CD4-positive, alpha-beta T cell treated with Interleukin-4 for 4 hours (primary cell): ENCODE results near the gene TPST1.
"Not testable (repeated sequence)": the region's sequence is repeated elsewhere in the genome, so short reads cannot be mapped to it uniquely, and the experiment has no call there.

Experiments used
- DNase-seq: peaks from one replicate; pipeline ENCODE4 v3.0.0-alpha.2; 2020

The TPST1 gene

DNA sequence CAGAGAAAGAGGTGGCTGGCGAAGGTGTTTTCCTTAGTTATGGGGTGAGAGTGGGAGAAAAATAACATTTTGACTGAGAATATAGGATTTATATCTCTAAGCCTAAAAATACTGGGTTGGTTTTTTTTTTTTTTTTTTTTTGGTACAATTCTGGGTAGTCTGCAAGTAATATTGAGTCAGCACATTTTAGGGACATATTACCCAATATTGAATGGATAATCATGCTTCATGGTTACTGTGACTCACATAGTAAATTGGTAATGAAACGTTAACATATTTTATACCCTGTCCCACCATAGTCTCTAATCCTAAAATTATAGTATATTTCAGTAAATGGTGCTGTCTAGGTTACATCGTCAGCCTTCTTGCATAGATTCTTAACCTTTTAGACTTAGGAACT lies 91.4 kb downstream of the TPST1 start:
- no peak for DNase-seq

DNA sequence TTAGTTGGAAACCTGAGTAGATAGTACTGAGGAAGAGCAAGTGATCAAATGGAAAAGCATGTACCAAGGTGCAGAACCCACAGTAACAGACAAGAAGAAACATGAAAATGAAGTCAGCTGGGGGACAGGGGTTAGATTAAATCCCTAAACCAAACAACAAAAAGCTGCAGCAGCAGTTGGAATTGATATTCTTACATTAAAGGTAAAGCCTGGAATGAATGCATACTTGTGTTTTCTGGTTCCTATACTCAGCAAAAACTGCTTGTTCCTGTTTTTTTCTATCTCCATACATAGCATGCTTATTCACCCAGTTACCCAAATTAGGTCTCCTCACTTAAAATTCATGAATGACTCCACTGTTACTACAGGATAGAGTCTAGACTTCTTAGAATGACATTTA lies 92.4 kb downstream of the TPST1 start:
- DNase-seq, result no peak

- DNase-seq, result no peak
Observed at GRCh38 chr7:66301249-66301648, 96.1 kb downstream of the TPST1 start.

DNA sequence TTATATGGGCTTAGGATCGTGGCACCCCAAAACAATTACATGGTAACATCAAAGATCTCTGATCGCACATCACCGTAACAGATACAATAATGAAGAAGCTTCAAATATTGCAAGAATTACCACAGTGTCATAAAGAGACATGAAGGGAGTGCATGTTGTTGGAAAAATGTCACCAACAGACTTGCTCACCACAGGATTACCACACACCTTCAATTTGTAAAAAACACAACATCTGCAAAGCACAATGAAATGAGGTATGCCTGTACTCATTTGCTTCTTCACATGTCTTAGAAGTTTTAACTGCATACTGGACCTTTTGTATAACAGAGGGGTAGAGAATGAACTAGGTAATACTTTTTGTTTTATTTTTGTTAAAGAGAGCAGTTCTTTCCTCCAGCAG lies 96.6 kb downstream of the TPST1 start:
- DNase-seq, result no peak

GRCh38 chr7:66303454-66304155 lies 98.5 kb downstream of the TPST1 start:
- no peak for DNase-seq

DNA sequence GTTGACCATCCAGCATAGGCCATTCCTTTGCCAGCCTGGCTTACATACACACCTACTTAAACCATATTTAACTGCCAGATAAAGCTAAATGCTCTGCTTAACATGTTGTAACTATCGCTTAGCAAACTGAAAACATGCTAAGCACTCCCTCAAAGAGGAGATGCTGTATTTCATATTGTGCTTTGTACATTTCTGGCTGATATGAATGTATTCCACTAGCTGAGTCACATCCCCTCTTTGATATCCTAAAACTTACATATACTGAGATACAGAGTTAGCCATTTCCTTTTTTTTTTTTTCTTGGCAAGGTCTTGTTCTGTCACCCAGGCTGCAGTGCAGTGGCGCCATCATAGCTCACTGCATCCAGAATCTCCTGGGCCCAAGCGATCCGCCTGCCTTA lies 99.4 kb downstream of the TPST1 start:
- no peak for DNase-seq

DNA sequence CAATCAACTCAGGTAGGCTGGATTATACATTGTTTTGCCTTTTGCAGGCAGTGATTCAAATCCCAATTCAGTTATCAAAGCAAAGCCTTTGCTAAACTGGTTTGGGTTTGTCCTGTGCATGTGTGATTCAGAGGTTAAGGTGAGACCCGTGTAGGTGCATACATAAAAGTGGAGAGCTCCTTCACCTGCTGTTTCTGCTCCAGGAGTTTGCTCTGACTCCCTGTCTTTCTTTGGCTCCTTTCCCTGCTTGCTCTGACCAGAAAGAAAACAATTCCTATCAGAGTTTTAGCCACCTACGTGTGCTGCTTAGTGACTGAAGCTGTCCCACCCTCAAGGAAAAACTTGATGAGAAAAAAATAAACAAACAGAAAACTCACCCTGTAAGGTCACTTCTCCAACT lies 101.1 kb downstream of the TPST1 start:
- no peak for DNase-seq

DNA sequence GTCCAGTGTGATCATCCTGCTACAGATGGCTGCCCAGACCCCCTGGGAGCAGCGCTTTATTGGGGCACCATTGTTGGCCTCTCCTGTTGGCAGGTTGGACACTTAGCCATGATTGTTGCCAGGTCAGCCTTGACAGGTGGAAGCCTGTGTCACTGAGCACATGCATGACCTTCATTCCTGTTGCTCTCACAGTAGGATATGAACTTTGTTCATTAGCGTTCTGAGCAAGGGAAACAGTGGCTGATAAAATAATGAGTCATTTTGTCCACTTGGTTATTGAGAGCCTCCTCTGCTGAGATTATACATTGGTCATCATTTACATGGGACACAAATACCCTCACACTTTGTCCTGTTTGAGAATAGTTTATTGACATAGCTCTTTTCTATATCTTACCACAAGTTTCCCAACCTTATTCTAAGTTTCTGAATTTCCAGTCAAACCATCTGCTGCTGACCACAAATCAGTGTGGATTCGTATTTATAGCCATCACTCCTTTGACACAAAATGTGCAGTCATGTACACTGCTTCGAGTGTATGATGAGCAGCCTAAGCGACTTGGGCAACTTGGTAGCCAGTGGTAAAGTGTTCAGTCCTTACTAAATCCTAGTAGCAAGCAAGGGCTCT lies 102.6 kb downstream of the TPST1 start:
- DNase-seq, result no peak

- no peak for DNase-seq
Observed at GRCh38 chr7:66308411-66308810, 103.3 kb downstream of the TPST1 start.

DNA sequence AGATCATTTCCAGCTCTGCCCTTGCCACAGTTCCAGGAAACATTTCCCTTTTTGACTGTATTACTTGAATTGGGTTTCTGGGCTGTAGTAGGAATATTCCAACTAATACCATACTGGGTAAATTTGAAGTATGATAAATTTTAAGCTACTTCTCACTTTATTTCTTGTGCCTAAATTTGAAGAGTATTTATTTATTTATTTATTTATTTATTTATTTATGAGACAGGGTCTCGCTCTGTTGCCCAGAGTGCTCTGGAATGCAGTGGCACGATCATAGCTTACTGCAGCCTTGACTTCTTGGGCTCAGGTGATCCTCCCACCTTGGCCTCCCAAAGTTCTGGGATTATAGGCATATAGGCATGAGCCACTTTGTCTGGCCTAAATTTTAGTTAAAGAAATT lies 105.5 kb downstream of the TPST1 start:
- no peak for DNase-seq

DNA sequence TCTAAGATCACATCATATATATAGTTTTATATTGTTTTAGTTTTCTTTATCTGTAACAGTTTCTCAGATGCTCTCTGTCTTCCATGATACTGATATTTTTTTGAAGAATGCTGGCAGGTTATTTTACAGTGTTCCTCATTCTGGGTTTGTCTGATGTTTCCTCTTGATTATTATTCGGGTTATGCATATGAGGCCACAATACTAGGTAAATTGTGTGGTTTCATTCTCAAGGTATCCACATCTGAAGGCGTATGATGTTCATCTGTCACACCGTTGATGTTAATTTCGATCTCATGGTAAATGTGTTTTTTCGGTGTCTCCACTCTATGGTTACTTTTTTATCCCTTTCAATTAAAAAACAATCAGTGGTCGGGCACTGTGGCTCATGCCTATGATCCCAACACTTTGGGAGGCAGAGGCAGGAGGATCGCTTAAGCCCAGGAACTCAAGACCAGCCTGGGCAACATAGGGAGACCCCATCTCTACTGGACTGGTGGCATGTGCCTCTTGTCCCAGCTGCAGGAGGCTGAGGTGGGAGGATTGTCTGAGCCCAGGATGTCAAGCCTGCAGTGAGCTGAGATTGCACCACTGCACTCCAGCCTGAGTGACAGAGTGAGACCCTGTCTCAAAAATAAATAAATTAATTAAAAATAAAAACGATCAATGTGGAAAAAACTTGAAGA lies 108.9 kb downstream of the TPST1 start:
- no peak for DNase-seq

GRCh38 chr7:66315192-66315591 lies 110.1 kb downstream of the TPST1 start:
- no peak for DNase-seq

- DNase-seq, result no peak
Observed at GRCh38 chr7:66319407-66319979, 114.4 kb downstream of the TPST1 start.

- DNase-seq, result no peak
Observed at GRCh38 chr7:66321283-66321682, 116.1 kb downstream of the TPST1 start.

GRCh38 chr7:66323114-66323796 lies 118.1 kb downstream of the TPST1 start:
- no peak for DNase-seq

GRCh38 chr7:66324985-66325384 lies 119.9 kb downstream of the TPST1 start:
- not testable (repeated sequence) for DNase-seq

DNA sequence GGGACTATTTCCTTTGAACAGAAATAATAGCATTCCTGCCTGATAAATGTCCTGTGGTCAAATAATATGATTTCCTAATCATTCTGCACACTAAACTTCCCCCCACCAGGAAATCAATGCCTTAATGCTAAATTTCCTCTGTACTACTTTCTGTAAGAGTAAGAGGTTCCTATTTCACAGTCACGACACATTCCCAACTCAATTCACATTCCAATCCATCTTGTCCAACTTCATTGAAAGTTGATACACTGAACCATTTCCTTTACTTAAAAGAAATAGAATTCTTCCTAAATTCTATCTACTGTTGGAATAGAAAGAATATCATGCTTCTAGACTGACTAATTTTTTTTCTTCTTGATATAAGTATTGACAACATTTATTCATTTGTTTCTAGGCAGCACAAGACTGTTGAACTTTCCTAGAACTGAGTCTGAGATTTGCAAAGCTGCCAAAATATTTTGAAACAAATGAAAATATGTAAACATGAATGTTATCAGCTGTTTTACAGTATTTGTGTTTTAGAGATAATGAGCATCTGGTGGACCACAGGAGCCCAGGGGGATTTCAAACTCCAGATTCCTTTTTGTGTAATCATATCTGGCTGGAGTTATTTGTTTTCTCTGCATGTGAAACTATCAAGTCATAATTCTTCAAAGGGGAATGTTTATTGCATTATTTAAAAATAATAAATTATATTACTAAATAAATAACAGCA lies 121.5 kb downstream of the TPST1 start:
- DNase-seq, result no peak

DNA sequence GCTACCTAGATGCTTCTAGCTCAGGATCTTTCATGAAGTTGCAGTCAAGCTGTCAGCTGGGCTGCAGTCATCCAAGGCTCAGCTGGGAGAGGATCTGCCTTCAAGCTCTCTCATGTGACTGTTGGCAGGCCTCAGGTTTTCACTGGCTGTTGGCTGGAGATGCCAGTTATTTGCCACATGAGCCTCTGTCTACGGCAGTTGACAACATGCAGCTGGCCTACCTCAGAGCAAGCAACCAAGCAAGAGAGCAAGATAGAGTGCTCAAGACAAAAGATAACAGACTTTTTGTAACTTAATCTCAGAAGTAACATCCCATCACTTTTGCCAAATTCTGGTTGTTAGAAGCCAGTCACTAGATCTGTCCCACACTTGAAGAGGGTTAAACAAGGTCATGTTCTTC lies 125.8 kb downstream of the TPST1 start:
- DNase-seq, result no peak

GRCh38 chr7:66331883-66332282 lies 126.7 kb downstream of the TPST1 start:
- no peak for DNase-seq

DNA sequence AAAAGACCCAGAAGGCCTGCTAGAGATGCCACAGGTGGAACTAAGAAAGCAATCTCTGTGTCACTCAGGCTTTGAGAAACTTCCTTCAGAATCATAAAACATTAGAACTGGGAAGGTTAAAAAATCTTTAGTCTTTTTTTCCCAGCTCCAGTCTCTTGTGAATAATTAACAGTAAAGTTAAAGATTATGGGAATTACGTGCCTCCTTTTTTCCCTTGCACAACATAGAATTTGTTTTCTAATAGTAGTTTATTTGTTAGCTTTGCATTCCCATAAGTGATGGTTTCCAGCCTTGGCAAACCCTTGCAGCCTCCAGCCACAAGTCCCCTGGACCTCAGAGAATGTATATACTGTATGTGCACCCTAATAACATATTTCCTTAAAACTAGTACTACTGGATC lies 128.3 kb downstream of the TPST1 start:
- no peak for DNase-seq

GRCh38 chr7:66335318-66335717 lies 130.2 kb downstream of the TPST1 start:
- no peak for DNase-seq

- DNase-seq, result no peak
Observed at GRCh38 chr7:66336760-66337159, 131.6 kb downstream of the TPST1 start.

DNA sequence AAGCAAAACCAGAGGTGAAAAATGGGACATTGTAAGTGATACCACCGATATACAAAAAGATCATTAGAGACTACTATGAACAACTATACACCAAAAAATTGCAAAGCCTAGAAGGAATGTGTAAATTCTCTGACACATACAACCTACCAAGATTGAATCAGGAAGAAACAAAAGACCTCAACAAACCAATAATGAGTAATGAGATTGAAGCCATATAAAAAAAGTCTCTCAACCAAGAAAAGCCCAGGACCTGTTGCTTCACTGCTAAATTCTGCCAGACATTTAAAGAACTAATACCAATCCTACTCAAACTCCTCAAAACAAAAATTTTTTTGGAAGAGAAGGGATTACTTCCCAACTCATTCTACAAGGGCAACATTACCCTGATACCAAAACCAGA lies 134.0 kb downstream of the TPST1 start:
- no peak for DNase-seq
